Daoy (cell line): ENCODE data around the gene PARP1. TPM values are rescaled to one million over a fixed set of nuclear protein-coding genes. Genes with fewer than 3 reads are reported as not detected.
A peak's percentile ranks its signal among the peaks of the same experiment; 100 is the strongest.

Experiments used
- DNase-seq: peaks from one replicate; pipeline ENCODE4 v3.0.0-alpha.2; 2015; ENCODE audit warnings: low read depth
- total RNA-seq: library from RNA; depleted of rRNA; stranded (reverse); fragments of >200 nt; shearing (Covaris generic); gene quantifications from 2 replicates; pipeline ENCODE4 v1.2.3, GENCODE V29; 2014

Gene PARP1
- total RNA-seq, 1 experiment from 2014 or later: 242 TPM

- no peak for DNase-seq
These were observed 2.4 kb downstream of the PARP1 start for GRCh38 chr1:226405411-226405988.

DNA sequence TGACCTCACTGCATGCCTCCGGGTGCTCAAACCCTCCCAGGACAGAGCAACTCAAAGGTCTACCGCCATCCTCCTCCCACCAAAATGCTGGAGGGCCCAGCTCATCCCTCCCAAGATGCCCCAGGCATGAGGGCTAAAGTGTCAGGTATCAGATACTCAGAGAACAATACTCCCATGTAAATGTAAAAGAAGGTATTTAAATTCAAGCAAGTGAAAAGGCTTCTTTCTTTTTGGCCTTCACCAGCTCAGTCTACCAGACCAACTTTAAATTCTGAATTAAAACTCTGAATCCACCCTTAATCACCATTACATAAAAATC is 3.0 kb downstream of the PARP1 start:
- no peak for DNase-seq

- DNase-seq: no peak
These were observed 3.6 kb downstream of the PARP1 start for GRCh38 chr1:226404063-226404903.

DNA sequence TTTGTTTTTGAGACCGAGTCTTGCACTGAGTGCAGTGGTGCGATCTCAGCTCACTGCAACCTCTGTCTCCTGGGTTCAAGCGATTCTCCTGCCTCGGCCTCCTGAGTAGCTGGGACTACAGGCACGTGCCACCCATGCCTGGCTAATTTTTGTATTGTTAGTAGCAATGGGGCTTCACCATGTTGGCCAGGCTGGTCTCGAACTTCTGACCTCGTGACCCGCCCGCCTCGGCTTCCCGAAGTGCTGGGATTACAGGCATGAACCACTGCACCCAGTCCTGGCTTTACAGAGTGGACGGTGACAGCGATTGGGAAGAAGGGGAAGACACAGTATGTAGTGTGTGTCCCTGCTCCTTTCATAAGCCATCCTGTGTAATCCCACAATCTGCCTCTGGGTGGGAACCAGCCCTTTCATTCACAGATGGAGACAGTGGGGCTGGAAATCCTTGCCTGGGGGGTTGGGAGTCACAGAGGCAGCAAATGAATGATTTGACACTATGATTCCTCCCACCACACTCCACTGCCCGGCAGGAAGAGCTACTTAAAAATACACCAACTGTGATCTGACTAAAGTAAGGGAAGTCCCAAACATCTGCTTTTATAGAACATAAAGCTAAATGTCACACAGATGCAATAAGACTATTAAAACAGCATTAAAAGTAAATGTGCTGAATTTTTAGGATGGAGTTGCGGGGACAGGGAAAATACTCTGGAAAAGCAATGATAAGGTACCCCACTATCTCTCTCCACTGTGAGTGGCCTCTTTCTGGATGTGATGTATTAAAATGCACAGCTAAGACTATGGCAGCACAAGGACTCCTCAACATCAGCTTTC is 4.5 kb downstream of the PARP1 start:
- DNase-seq: peak; percentile 11

DNA sequence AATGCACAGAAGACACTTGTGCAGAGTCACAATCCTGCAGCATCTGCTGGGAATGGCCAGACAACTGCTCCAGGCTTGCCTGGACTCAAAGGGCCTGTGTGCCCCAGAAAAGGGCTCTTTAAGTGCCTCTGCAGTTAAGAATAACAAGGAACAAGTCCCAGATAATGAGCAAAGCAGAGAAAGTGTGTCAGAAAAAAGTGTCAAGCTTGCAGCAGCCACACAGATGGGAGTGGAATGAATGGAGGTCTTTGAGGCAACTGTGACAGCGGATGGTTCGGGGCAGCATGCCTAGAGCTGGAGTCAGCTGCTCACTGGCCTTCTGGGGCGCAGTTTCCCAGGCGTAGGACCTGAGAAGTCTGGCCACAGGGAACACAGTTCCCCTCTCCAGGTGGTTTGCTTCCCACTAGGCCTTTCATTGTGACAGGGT is 5.1 kb downstream of the PARP1 start:
- DNase-seq: no peak

- no peak for DNase-seq
These were observed 6.3 kb downstream of the PARP1 start for GRCh38 chr1:226401355-226402303.

- no peak for DNase-seq
These were observed 7.2 kb downstream of the PARP1 start for GRCh38 chr1:226400519-226401354.

DNA sequence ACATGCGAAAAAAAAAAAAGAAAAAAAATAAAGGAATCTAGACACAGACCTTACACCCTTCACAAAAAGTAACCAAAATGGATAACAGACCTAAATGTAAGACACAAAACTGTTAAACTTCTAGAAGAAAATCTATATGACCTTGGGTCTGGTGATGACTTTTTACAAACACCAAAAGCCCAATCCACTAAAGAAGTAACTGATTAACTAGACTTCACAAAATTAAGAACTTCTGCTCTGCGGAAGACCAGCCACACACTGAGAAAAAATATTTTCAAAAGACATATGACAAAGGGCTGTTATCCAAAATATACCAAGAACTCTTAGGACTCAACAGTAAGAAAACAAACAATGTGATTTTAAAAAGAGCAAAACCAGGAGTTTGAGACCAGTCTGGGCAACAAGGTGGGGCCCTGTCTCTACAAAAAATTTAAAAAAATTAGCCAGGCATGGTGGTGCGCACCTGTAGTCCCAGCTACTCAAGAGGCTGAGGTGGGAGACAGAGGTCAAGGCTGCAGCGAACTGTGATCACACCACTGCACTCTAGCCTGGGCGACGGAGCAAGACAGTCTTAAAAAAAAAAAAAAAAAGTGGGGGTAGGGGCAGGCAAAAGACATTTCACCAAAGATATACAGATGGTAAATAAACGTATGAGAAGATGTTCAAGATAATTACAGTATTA is 9.8 kb downstream of the PARP1 start:
- no peak for DNase-seq

DNA sequence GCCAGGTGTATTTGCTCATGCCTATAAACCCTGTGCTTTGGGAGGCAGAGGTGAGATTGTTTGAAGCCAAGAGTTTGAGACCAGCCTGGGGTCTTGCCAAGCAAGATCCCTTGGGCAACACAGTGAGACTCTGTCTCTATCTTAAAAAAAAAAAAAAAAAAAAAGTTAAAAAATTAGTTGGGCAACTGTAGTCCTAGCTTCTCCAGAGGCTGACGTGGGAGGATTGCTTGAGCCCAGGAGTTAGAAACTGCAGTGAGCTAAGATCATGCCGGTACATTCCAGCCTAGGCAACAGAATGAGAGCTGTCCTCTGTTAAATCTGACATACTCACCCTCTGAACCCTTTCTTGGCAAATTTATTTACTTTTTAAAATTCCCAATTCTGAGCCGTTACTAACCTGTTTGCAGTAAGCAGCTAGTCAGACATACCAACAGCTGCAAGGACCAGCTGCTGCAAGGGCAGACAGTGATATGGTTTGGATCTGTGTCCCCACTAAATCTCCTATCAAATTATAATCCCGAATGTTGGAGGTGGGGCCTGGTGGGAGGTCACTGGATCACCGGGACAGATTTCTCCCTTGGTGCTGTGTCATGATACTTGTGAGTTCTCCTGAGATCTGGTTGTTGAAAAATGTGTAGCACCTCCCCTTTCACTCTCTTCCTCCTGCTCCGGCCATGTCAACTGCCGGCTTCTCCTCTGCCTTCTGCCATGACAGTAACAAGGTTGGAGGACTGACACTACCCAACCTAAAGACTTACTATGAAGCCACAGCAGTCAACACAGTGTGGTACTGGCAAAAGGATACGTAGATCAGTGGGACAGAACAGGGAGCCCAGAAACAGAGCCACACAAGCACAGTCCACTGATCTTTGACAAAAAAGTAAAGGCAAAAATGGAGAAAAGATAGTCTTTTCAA is 10.6 kb downstream of the PARP1 start:
- no peak for DNase-seq

GRCh38 chr1:226395753-226396152 is 12.1 kb downstream of the PARP1 start:
- DNase-seq: no peak

GRCh38 chr1:226394462-226394861 is 13.4 kb downstream of the PARP1 start:
- no peak for DNase-seq

- DNase-seq: no peak
These were observed 17.2 kb downstream of the PARP1 start for GRCh38 chr1:226390681-226391080.

GRCh38 chr1:226388131-226388530 is 19.8 kb downstream of the PARP1 start:
- DNase-seq: no peak

DNA sequence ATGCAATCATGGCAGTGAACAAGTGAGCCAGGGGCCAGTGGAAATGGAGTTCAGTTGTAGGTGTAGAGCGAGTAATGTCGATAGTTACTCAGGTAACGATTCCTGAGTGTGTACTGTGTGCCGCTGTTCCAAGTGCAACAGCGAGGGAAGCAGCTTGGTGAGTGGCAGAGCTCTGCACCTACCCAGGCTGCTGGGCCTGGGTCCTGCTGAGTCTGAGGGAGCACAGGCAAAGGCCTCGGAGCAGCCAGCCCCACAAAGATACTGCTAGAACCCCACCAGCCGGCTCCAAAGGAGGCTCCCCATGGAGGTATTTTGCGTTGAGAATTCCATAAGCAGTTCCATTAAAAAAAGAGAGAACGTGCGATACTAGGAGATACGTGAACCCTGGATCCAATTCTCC is 23.2 kb downstream of the PARP1 start:
- no peak for DNase-seq

DNA sequence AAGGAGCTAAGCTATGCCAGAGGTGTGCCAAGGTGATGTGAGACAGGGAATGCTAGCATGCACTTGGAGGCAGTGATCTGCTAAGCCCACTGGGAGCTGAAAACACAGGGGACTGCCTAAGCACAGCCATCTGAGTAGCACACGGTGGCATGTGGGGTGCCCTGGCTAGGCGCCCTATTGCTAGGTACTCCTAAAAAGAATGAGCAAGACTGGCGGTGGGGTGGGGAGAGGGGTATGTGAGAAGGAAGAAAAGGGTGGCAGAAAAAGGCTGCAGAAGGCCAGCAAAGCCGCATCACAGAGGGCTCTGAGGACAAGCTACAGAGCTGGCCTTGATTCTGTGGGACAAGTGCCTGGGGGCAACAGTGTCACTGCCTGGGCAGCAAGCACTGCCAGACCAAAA is 23.9 kb downstream of the PARP1 start:
- DNase-seq: no peak

DNA sequence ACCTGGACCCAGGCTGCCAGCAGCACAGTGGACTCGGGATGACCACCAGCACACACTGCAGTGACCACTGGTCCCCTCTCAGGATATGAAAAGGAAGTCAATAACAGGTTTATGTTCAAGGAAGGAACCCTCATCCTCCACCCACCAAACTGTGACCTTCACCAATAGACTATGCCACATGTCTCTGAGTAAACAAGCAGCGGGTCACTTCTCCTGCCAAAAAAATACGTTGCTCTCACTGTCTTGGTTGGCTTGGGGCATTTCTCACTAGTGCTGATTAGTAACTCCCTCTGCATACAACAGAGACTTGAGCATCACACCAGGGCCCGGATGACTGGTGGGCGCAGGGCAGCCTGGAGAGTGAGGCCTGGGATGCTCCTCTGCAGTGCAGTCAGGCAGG is 25.9 kb downstream of the PARP1 start:
- no peak for DNase-seq

GRCh38 chr1:226381226-226381998 is 26.5 kb downstream of the PARP1 start:
- DNase-seq: no peak

DNA sequence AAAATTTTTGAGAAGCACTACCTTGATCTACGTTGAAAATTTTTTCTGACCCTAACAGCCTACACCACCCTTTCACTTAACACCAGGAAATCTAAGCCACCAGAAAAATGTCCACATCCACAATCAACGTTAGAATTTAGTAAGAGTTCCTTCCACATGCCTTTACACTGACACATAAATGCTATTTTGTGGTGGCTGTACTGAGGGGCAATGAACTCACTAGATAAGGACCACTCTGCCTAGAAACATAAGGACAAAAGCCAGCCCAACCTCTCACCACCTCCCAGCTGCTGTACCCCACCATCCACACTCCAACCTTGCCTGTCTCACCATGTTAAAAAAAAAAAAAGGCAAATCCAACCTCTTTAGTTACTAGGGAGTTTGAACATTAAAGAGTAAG is 29.8 kb downstream of the PARP1 start:
- DNase-seq: no peak
